ENCODE data around the gene HOMER3.

DNA sequence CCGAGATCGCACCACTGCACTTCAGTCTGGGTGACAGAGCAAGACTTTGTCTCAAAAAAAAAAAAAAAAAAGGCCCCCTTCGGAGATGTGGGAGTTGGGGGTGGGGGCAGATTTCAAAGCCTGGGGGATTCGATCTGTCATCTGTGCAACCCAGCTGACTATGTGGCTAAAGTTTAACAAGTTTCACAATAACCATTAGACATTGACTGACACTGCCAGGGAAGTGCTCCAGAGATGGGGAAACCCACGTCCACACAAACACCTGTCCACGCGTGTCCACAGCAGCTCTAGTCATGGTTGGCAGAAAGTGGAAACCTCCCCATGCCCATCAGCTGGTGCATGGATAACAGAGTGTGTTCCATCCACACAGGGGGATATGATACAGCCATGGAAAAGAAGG lies 37.6 kb upstream of the HOMER3 start:
- TF ChIP-seq CTCF (IDR thresholded peaks at IDR 0.05; ENCODE audit: low read depth, low read length) (no peak), EZH2phosphoT487 (IDR thresholded peaks at IDR 0.05; ENCODE audit: low read depth) (no peak)

Measured in OCI-LY3 (cell line).